ENCODE measurements around the gene KRT36.

GRCh38 chr17:41466988-41467387, 22.7 kb downstream of the KRT36 start, which contains the start of gene KRT32:
- TF ChIP-seq, protein P1, sequence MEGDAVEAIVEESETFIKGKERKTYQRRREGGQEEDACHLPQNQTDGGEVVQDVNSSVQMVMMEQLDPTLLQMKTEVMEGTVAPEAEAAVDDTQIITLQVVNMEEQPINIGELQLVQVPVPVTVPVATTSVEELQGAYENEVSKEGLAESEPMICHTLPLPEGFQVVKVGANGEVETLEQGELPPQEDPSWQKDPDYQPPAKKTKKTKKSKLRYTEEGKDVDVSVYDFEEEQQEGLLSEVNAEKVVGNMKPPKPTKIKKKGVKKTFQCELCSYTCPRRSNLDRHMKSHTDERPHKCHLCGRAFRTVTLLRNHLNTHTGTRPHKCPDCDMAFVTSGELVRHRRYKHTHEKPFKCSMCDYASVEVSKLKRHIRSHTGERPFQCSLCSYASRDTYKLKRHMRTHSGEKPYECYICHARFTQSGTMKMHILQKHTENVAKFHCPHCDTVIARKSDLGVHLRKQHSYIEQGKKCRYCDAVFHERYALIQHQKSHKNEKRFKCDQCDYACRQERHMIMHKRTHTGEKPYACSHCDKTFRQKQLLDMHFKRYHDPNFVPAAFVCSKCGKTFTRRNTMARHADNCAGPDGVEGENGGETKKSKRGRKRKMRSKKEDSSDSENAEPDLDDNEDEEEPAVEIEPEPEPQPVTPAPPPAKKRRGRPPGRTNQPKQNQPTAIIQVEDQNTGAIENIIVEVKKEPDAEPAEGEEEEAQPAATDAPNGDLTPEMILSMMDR (IDR thresholded peaks at IDR 0.05), result no peak
- TF ChIP-seq EZH2 (IDR thresholded peaks at IDR 0.05; ENCODE audit: borderline replicate concordance, insufficient read depth, low read depth, low read length, poor library complexity, severe bottlenecking), result no peak
